HG02884 (cell line): ENCODE results near the gene GAB4.
"Not testable (repeated sequence)": the region's sequence is repeated elsewhere in the genome, so short reads cannot be mapped to it uniquely, and the experiment has no call there.

Experiments used
- ATAC-seq: cut with Tn5 transposase; IDR thresholded peaks from one replicate; pipeline ENCODE4 v1.9.1; 2021; ENCODE audit warnings: mild to moderate bottlenecking, moderate library complexity; ENCODE audit not compliant: unreplicated experiment

The GAB4 gene

GRCh38 chr22:17007852-17008731 is at the start of gene GAB4:
Gene GAB4 (minus strand): TSS chr22:17008222. CDS start chr22:17008114, 108 bp downstream.
- no peak for ATAC-seq

GRCh38 chr22:17056807-17057206 is 48.8 kb upstream of the GAB4 start:
- ATAC-seq: no peak

- no peak for ATAC-seq
Observed at GRCh38 chr22:17056058-17056457, 48.0 kb upstream of the GAB4 start.

- no peak for ATAC-seq
Observed at GRCh38 chr22:17047656-17048055, 39.6 kb upstream of the GAB4 start.

- no peak for ATAC-seq
Observed at GRCh38 chr22:17046566-17047348, 38.7 kb upstream of the GAB4 start.

- no peak for ATAC-seq
Observed at GRCh38 chr22:17043521-17043920, 35.5 kb upstream of the GAB4 start.

GRCh38 chr22:17036842-17037711 is 29.1 kb upstream of the GAB4 start:
- not testable (repeated sequence) for ATAC-seq

- not testable (repeated sequence) for ATAC-seq
Observed at GRCh38 chr22:17035976-17036841, 28.2 kb upstream of the GAB4 start.

- no peak for ATAC-seq
Observed at GRCh38 chr22:17035246-17035645, 27.2 kb upstream of the GAB4 start.

GRCh38 chr22:17034532-17034931 is 26.5 kb upstream of the GAB4 start:
- not testable (repeated sequence) for ATAC-seq

- ATAC-seq: not testable (repeated sequence)
Observed at GRCh38 chr22:17032277-17032676, 24.3 kb upstream of the GAB4 start.

- not testable (repeated sequence) for ATAC-seq
Observed at GRCh38 chr22:17024380-17024779, 16.4 kb upstream of the GAB4 start.

GRCh38 chr22:17015552-17015951 is 7.5 kb upstream of the GAB4 start:
- not testable (repeated sequence) for ATAC-seq

- ATAC-seq: not testable (repeated sequence)
Observed at GRCh38 chr22:17014101-17014440, 6.0 kb upstream of the GAB4 start.

GRCh38 chr22:17013396-17014100 is 5.5 kb upstream of the GAB4 start:
- no peak for ATAC-seq

- ATAC-seq: no peak
Observed at GRCh38 chr22:17012267-17012666, 4.2 kb upstream of the GAB4 start.

GRCh38 chr22:17009640-17010291 is 1.7 kb upstream of the GAB4 start:
- no peak for ATAC-seq

GRCh38 chr22:17007257-17007656 is 765 bp downstream of the GAB4 start:
- ATAC-seq: no peak

- no peak for ATAC-seq
Observed at GRCh38 chr22:16989915-16990314, 18.1 kb downstream of the GAB4 start.
